DOHH2 (cell line): Measurements from ENCODE around the gene C19orf81.

Experiments used
- EZH2phosphoT487 ChIP-seq: fragments of 200-600 bp; sonication (generic); IDR thresholded peaks from 2 replicates; pipeline ENCODE4 v1.6.1; 2017; ENCODE audit warnings: borderline replicate concordance, mild to moderate bottlenecking, antibody characterized with exemption, low read length, moderate library complexity, mixed read lengths
- TF ChIP-seq, protein P1 (sequence below): fragments of 200-600 bp; sonication (generic); IDR thresholded peaks from one replicate; pipeline ENCODE4 v1.5.1; 2014; ENCODE audit warnings: antibody characterized with exemption, mild to moderate bottlenecking, low read depth, low read length; ENCODE audit not compliant: poor library complexity, severe bottlenecking

DNA sequence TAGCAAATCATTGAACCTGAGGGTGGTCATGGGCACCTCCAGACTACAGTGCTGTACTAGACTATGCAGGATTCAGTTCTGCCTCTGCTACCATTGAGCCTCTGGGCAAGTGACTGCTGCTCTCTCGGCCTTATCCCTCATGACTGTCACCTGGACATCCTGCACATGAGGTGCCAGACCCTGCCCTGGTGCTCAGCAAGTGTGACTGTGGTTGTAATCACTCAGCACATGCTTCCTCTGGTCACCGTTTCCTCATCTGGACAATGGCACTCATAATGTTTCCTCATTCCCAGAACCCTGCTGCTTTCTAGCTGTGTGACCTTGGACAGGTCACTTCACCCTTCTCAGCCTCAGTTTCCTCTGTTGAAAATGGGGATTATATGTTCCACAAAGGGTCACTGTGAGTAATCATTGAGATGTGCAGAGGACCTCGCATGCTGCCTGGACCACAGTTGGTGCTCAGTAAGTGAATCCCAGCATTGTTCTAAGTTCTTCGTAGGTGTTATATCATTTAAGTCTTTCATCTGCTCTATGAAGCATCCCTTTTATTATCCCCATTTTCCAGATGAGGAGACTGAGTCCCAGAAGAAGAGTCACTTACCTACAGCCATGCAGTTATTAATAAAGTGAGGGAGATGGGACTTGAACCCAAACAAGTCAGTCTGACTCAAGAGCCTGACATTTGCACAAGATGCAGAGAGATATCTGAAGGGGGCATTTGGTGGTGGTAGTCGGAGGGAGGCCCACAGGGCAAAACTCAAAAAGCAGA, 12.7 kb upstream of the C19orf81 start:
- TF ChIP-seq, protein P1, sequence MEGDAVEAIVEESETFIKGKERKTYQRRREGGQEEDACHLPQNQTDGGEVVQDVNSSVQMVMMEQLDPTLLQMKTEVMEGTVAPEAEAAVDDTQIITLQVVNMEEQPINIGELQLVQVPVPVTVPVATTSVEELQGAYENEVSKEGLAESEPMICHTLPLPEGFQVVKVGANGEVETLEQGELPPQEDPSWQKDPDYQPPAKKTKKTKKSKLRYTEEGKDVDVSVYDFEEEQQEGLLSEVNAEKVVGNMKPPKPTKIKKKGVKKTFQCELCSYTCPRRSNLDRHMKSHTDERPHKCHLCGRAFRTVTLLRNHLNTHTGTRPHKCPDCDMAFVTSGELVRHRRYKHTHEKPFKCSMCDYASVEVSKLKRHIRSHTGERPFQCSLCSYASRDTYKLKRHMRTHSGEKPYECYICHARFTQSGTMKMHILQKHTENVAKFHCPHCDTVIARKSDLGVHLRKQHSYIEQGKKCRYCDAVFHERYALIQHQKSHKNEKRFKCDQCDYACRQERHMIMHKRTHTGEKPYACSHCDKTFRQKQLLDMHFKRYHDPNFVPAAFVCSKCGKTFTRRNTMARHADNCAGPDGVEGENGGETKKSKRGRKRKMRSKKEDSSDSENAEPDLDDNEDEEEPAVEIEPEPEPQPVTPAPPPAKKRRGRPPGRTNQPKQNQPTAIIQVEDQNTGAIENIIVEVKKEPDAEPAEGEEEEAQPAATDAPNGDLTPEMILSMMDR: no peak
- no peak for TF ChIP-seq EZH2phosphoT487
